Immature natural killer cell (primary cell): ENCODE measurements around the gene RRAD. TPM values are rescaled to one million over a fixed set of nuclear protein-coding genes. Genes with fewer than 3 reads are reported as not detected.
A peak's percentile ranks its signal among the peaks of the same experiment; 100 is the strongest.

Experiments
- DNase-seq, 3 donors: peaks; one replicate each; pipeline ENCODE4 v3.0.0; 2022; ENCODE audit warnings: mixed read lengths in 1 of 3
- H3K27ac Mint-ChIP-seq, 6 donors: one replicate each; pipeline ENCODE4 v1.8.0; 2020; ENCODE audit warnings: mixed read lengths in 6 of 6, mild to moderate bottlenecking in 5 of 6, inconsistent platforms in 4 of 6, moderate library complexity in 3 of 6
- H3K27me3 Mint-ChIP-seq, 3 donors: one replicate each; pipeline ENCODE4 v1.8.0; 2020 to 2021; ENCODE audit warnings: low read depth in 3 of 3, mild to moderate bottlenecking in 3 of 3, mixed read lengths in 3 of 3, moderate library complexity in 3 of 3, inconsistent platforms in 1 of 3
- H3K36me3 Mint-ChIP-seq, 3 donors: one replicate each; pipeline ENCODE4 v1.8.0; 2020; ENCODE audit warnings: mixed read lengths in 3 of 3, inconsistent platforms in 2 of 3, mild to moderate bottlenecking in 2 of 3
- H3K4me1 Mint-ChIP-seq, 2 donors: one replicate each; pipeline ENCODE4 v1.8.0; 2020; ENCODE audit warnings: inconsistent platforms in 2 of 2, mild to moderate bottlenecking in 2 of 2, mixed read lengths in 2 of 2, moderate library complexity in 1 of 2
- H3K4me3 Mint-ChIP-seq, 5 donors: one replicate each; pipeline ENCODE4 v1.8.0; 2020; ENCODE audit warnings: mild to moderate bottlenecking in 5 of 5, mixed read lengths in 5 of 5, inconsistent platforms in 3 of 5, moderate library complexity in 3 of 5
- H3K9me3 Mint-ChIP-seq, 6 donors: one replicate each; pipeline ENCODE4 v1.8.0; 2020; ENCODE audit warnings: mild to moderate bottlenecking in 6 of 6, mixed read lengths in 6 of 6, inconsistent platforms in 4 of 6, moderate library complexity in 3 of 6
- polyA plus RNA-seq, 3 donors: library from polyadenylated mRNA; unstranded; fragments of 300-500 nt; fragmentation: Illumina TruSeq; gene quantifications; one replicate each; pipeline ENCODE4 v1.2.3, GENCODE V29; 2021

RRAD gene
- polyA plus RNA-seq, 3 donors from 2014 or later: not detected

- H3K27ac Mint-ChIP-seq: peak overlapping the region in 1 of 6 donors; percentile 49
- H3K4me3 Mint-ChIP-seq: no peak overlapping the region
- H3K27me3 Mint-ChIP-seq: peaks cover 3 to 4% (median 3%) of the 10 kb centered on the region in 3 donors
- H3K9me3 Mint-ChIP-seq: peaks cover 0 to 1% (median 0%) of the 10 kb centered on the region in 6 donors
- no peaks in the 10 kb centered on the region for H3K4me1 Mint-ChIP-seq
- no peak for DNase-seq
- no peaks in the 10 kb centered on the region for H3K36me3 Mint-ChIP-seq
These were observed 10.8 kb downstream of the RRAD start for GRCh38 chr16:66914541-66914940.

DNA sequence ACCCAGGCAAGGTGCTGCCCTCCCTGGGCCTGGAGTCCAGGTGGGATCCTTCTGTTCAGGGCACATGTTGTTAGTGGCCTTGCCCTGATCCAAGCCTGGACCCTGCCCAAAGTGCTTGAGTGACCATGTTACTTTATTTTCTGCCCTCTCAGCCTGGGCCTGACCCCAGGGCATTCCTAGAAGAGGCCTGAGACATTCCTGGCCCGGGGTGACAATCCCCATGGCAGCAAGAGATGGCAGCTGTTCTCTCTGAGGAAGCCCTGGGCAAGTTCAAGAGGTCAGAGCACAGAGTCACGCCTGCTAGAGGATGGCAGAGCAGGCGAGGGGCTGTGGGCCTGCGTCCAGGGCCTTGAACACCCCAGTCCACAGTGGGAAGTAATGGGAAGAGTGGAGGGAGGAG is 11.6 kb downstream of the RRAD start:
- no peak for DNase-seq
- Mint-ChIP-seq H3K27ac (no peak overlapping the region), H3K4me3 (no peak overlapping the region), H3K27me3 (peaks cover 0 to 4% (median 3%) of the 10 kb centered on the region in 3 donors), H3K36me3 (no peaks in the 10 kb centered on the region), H3K4me1 (no peaks in the 10 kb centered on the region), H3K9me3 (peaks cover 0 to 1% (median 0%) of the 10 kb centered on the region in 6 donors)

- Mint-ChIP-seq H3K4me1 (no peaks in the 10 kb centered on the region), H3K27me3 (peaks cover 0 to 3% (median 2%) of the 10 kb centered on the region in 3 donors), H3K4me3 (no peak overlapping the region), H3K27ac (no peak overlapping the region), H3K36me3 (no peaks in the 10 kb centered on the region), H3K9me3 (peaks cover 0 to 1% (median 0%) of the 10 kb centered on the region in 6 donors)
- DNase-seq: no peak
These were observed 12.3 kb downstream of the RRAD start for GRCh38 chr16:66913081-66913480.

DNA sequence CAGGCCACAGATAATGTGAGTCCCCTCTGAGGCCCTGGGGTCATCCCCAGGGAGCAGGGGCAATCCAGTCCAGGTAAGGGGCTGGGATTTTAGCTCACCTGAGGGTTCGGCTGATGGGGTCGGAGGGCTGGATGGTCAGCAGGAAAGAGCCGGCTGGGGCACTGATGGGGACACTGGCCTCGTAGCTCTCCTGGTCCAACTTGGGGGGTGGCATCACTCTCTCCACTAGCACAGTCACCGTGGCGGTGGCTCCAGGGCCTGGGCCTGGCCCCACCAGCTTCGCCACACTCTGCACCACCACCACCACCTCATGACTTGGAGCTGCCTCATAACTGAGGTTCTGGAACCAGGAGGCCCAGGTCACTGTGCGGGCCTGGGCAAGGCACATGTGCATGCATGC is 13.5 kb downstream of the RRAD start:
- Mint-ChIP-seq H3K4me1 (no peaks in the 10 kb centered on the region), H3K27me3 (peaks cover 0 to 3% (median 2%) of the 10 kb centered on the region in 3 donors), H3K4me3 (no peak overlapping the region), H3K27ac (no peak overlapping the region), H3K36me3 (no peaks in the 10 kb centered on the region), H3K9me3 (peaks cover 0 to 1% (median 0%) of the 10 kb centered on the region in 6 donors)
- no peak for DNase-seq

- Mint-ChIP-seq H3K4me3 (no peak overlapping the region), H3K27ac (no peak overlapping the region), H3K27me3 (peaks cover 0 to 3% (median 2%) of the 10 kb centered on the region in 3 donors), H3K36me3 (no peaks in the 10 kb centered on the region), H3K9me3 (peaks cover 0 to 1% (median 0%) of the 10 kb centered on the region in 6 donors), H3K4me1 (no peaks in the 10 kb centered on the region)
- DNase-seq: no peak
These were observed 14.2 kb downstream of the RRAD start for GRCh38 chr16:66911112-66911511.

- H3K4me1 Mint-ChIP-seq: no peaks in the 10 kb centered on the region
These were observed 15.0 kb downstream of the RRAD start for GRCh38 chr16:66910175-66910940.

GRCh38 chr16:66908762-66909559 is 16.4 kb downstream of the RRAD start:
- Mint-ChIP-seq H3K27ac (no peak overlapping the region), H3K9me3 (no peaks in the 10 kb centered on the region), H3K36me3 (no peaks in the 10 kb centered on the region), H3K4me1 (no peaks in the 10 kb centered on the region), H3K4me3 (no peak overlapping the region), H3K27me3 (peaks cover 0 to 4% (median 3%) of the 10 kb centered on the region in 3 donors)
- DNase-seq: no peak

More at GRCh38 chr16:66910175-66910940, 15.0 kb downstream of the RRAD start:
- H3K27me3 Mint-ChIP-seq: peaks cover 0 to 3% (median 2%) of the 10 kb centered on the region in 3 donors
- H3K9me3 Mint-ChIP-seq: no peaks in the 10 kb centered on the region
- no peak for DNase-seq
- no peaks in the 10 kb centered on the region for H3K36me3 Mint-ChIP-seq
- no peak overlapping the region for H3K4me3 Mint-ChIP-seq
- no peak overlapping the region for H3K27ac Mint-ChIP-seq

GRCh38 chr16:66908116-66908515 is 17.2 kb downstream of the RRAD start:
- H3K36me3 Mint-ChIP-seq: no peaks in the 10 kb centered on the region
- no peaks in the 10 kb centered on the region for H3K4me1 Mint-ChIP-seq
- no peak for DNase-seq
- peaks cover 0 to 4% (median 3%) of the 10 kb centered on the region in 3 donors for H3K27me3 Mint-ChIP-seq
- H3K4me3 Mint-ChIP-seq: no peak overlapping the region
- no peak overlapping the region for H3K27ac Mint-ChIP-seq
- H3K9me3 Mint-ChIP-seq: no peaks in the 10 kb centered on the region

- DNase-seq: no peak
- H3K4me1 Mint-ChIP-seq: no peaks in the 10 kb centered on the region
- no peaks in the 10 kb centered on the region for H3K9me3 Mint-ChIP-seq
- H3K36me3 Mint-ChIP-seq: no peaks in the 10 kb centered on the region
- peaks cover 0 to 4% (median 0%) of the 10 kb centered on the region in 3 donors for H3K27me3 Mint-ChIP-seq
- no peak overlapping the region for H3K27ac Mint-ChIP-seq
- no peak overlapping the region for H3K4me3 Mint-ChIP-seq
These were observed 18.2 kb downstream of the RRAD start for GRCh38 chr16:66906916-66907836.

DNA sequence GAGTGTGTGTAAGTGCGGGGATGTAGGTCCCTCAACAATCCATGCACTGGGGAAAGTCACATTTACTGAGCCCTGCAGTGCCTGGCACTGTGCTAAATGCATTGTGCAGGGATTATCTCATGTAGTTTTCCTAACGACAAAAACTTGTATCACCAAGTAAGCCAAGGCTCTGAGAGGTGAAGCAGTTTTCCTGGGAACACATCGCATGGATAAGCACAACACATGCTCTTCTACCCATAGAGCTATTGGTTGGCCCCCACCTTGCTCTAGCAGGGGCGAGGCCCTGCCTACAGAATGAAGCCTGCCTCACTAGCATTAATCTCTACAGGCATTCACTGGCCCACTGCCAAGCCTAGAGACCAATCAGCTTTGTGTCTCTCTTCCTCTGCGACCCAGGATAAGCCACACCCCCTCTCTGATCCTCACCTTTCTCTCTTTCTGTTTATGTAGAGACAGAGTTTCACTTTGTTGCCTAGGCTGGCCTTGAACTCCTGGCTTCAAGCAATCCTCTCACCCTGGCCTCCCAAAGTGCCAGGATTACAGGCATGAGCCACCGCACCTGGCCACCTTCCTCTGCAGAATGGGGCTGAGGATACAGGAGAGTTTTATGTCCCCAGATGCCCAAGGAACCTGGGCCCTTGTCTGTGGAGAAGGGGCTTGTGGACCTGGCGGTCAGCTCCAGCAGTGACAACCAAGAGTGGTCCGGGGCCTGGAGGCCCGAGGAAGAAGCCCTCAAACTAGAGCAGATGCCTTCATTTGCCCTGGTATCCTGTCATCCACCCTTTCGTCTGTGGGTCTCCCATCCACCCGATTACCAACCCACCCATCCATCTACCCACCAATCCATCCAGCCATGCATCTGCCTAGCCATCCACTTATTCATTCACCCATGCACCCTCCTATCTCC is 19.4 kb downstream of the RRAD start:
- Mint-ChIP-seq H3K9me3 (no peaks in the 10 kb centered on the region), H3K36me3 (no peaks in the 10 kb centered on the region), H3K27ac (peak overlapping the region in 1 of 6 donors; percentile 44), H3K4me1 (no peaks in the 10 kb centered on the region), H3K4me3 (peak overlapping the region in 1 of 5 donors; percentile 36), H3K27me3 (peaks cover 0 to 4% (median 0%) of the 10 kb centered on the region in 3 donors)
- no peak for DNase-seq

DNA sequence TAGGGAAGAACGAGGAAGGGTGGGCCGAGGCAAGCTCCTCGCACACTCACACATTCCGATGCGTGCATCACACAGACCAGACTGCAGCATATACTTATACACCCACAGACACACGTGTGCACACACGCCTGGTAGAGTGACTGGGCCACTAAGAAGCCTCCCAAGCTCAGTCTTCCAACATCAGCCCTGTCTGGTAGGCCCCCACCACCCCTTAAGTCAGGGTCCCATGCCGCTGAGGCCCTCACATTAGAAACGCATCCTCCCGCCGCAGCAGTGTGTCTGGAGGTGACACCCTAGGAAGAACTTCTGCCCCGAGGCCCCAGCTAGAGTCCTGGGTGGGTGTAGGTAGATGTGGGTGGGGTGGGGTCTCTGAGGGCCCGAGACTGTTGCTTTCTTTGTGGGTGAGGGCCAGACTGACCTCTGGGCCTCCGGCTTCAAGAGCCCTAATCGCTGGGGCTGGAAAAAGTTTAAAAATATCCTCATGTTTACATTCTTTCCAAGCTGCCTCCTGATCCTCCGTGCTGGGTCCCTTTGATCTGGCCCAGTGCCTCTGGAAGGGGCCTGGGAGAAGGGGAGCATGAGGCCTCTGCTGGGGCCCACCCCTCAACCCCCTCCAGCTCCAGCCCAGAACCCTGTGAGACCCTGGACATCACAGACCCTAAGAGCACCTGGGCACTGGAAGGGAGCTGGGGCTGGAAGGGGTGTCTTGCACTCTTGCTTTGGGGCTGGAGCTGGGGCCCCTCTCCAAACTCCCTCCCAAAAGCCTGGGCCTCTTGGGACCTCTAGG is 20.3 kb downstream of the RRAD start:
- no peaks in the 10 kb centered on the region for H3K9me3 Mint-ChIP-seq

GRCh38 chr16:66904428-66904845 is 20.9 kb downstream of the RRAD start:
- Mint-ChIP-seq H3K4me3 (no peak overlapping the region), H3K36me3 (no peaks in the 10 kb centered on the region), H3K27me3 (peaks cover 0 to 4% (median 0%) of the 10 kb centered on the region in 3 donors), H3K27ac (no peak overlapping the region), H3K4me1 (no peaks in the 10 kb centered on the region), H3K9me3 (no peaks in the 10 kb centered on the region)
- no peak for DNase-seq

More for the DNA sequence above, 20.3 kb downstream of the RRAD start:
- Mint-ChIP-seq H3K27me3 (peaks cover 0 to 4% (median 0%) of the 10 kb centered on the region in 3 donors), H3K4me1 (no peaks in the 10 kb centered on the region), H3K27ac (no peak overlapping the region), H3K36me3 (no peaks in the 10 kb centered on the region), H3K4me3 (no peak overlapping the region)
- no peak for DNase-seq
